Thoracic aorta (tissue), 2 donors: ENCODE measurements around the gene AFAP1L2. TPM values are rescaled to one million over a fixed set of nuclear protein-coding genes. Genes with fewer than 3 reads are reported as not detected.

Experiments used
- ATAC-seq: fragments of 150-250 bp; one replicate; pipeline ENCODE4 v1.8.0; 2017; ENCODE audit warnings: low read depth; ENCODE audit not compliant: insufficient number of reproducible peaks, low FRiP score
- DNase-seq: peaks from one replicate; pipeline ENCODE4 v3.0.0-alpha.2; 2020; ENCODE audit warnings: low spot score
- H3K27ac ChIP-seq, 2 donors: fragments of 200-600 bp; sonication (generic); 1 replicate in 1 of 2; 2 replicates in 1 of 2; pipeline ENCODE4 v1.5.1; 2016; ENCODE audit warnings: mild to moderate bottlenecking in 2 of 2, moderate library complexity in 2 of 2
- H3K27me3 ChIP-seq: fragments of 200-600 bp; sonication (generic); replicated peaks from 2 replicates; pipeline ENCODE4 v1.6.0; 2016; ENCODE audit warnings: mild to moderate bottlenecking; ENCODE audit not compliant: insufficient read depth
- H3K36me3 ChIP-seq: fragments of 200-600 bp; sonication (generic); one replicate; pipeline ENCODE4 v1.5.1; 2016
- H3K4me1 ChIP-seq, 2 donors: fragments of 200-600 bp; sonication (generic); 1 replicate in 1 of 2; 2 replicates in 1 of 2; pipeline versions ENCODE4 v1.5.1 to v1.6.0; 2016; ENCODE audit warnings: low read depth in 2 of 2, mild to moderate bottlenecking in 1 of 2; ENCODE audit not compliant: control insufficient read depth in 1 of 2
- H3K4me3 ChIP-seq: fragments of 200-600 bp; sonication (generic); 2 replicates; pipeline ENCODE4 v1.5.1; 2016; ENCODE audit warnings: mild to moderate bottlenecking
- H3K9me3 ChIP-seq: fragments of 200-600 bp; sonication (generic); 2 replicates; pipeline ENCODE4 v1.5.1; 2016
- total RNA-seq, 2 donors: library from RNA; depleted of rRNA; stranded (reverse); fragments of >200 nt; gene quantifications; one replicate each; pipeline versions ENCODE4 v1.1.0 to v1.2.3, GENCODE V29; 2016
- TF ChIP-seq, protein P1 (sequence below): fragments of 200-600 bp; sonication (generic); IDR thresholded peaks from one replicate; pipeline ENCODE4 v1.5.1; 2019; ENCODE audit warnings: antibody characterized with exemption

Gene AFAP1L2
- total RNA-seq, 2 donors from 2014 or later: 7.7 to 13.3 TPM

DNA sequence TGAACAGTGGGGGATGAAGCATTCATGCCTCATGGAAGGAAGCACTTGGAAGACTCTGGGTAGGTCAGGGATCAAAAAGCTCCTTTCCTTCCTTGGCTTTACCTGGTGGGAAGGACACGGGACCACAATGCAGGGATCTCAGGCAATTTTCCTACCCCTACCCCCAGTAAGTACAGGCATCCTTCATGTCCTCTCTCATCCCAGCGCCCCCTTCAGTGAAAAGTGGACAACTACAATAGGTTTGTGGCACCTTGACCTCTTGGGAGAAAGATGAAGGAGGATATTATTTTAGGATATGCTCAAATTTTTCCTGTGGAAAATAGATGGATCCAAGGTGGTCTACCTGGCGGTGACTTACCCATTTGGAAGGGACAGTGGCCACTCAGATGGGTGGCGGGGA, 16.5 kb downstream of the AFAP1L2 start:
- Histone ChIP-seq H3K4me1 (peaks cover 12 to 15% of the 10 kb centered on the region in 2 donors), H3K27ac (no peak overlapping the region), H3K27me3 (no peaks in the 10 kb centered on the region), H3K36me3 (no peaks in the 10 kb centered on the region), H3K4me3 (no peak overlapping the region), H3K9me3 (no peaks in the 10 kb centered on the region)
- no peak for DNase-seq
- ATAC-seq: no peak
- TF ChIP-seq, protein P1, sequence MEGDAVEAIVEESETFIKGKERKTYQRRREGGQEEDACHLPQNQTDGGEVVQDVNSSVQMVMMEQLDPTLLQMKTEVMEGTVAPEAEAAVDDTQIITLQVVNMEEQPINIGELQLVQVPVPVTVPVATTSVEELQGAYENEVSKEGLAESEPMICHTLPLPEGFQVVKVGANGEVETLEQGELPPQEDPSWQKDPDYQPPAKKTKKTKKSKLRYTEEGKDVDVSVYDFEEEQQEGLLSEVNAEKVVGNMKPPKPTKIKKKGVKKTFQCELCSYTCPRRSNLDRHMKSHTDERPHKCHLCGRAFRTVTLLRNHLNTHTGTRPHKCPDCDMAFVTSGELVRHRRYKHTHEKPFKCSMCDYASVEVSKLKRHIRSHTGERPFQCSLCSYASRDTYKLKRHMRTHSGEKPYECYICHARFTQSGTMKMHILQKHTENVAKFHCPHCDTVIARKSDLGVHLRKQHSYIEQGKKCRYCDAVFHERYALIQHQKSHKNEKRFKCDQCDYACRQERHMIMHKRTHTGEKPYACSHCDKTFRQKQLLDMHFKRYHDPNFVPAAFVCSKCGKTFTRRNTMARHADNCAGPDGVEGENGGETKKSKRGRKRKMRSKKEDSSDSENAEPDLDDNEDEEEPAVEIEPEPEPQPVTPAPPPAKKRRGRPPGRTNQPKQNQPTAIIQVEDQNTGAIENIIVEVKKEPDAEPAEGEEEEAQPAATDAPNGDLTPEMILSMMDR: no peak

DNA sequence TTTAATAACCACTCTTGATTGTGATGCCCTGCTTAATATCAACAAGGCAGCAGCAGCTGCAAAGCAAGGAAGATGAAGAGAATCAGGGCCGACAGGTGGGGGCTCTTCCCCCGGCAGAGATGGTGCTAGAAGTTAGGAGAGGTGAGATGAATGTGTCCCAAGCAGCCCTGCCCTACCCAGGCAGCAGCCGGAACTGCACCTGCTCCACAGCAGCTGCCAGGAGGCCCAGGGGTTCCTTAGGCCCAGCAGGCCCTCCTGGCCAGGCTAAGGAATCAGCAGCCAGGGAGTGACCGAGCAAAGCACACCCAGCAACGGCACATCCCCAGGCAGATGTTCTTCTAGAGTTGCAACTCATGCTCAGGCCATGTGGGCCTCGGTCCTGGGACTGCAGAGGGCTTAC, 17.9 kb downstream of the AFAP1L2 start:
- Histone ChIP-seq H3K4me1 (peaks cover 10 to 12% of the 10 kb centered on the region in 2 donors), H3K27me3 (no peaks in the 10 kb centered on the region), H3K4me3 (no peak overlapping the region), H3K27ac (no peak overlapping the region), H3K9me3 (no peaks in the 10 kb centered on the region), H3K36me3 (no peaks in the 10 kb centered on the region)
- ATAC-seq (no peak), DNase-seq (no peak)
- TF ChIP-seq, protein P1: no peak

DNA sequence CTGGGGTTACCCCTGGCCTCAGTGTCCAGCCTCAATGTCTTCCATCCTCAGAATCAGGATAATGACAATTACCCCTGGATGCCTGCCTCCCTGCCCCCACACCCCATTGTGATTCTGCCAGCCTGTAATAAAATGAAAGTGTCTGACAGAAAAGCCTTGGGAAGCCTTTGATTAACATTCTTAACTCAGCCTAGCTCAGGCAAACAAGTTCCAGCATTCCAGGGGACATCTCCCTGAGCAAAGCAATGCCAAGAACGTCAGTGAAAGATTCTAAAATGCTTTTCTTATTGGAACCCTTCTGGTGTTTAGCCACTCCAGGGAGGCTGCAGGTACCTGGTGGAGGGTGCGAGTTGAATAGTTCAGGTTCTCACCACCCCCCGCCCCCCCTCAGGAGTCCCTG, 18.7 kb downstream of the AFAP1L2 start:
- H3K27ac ChIP-seq: no peak overlapping the region
- H3K4me1 ChIP-seq: peaks cover 10 to 12% of the 10 kb centered on the region in 2 donors
- H3K9me3 ChIP-seq: no peaks in the 10 kb centered on the region
- H3K36me3 ChIP-seq: no peaks in the 10 kb centered on the region
- H3K27me3 ChIP-seq: no peaks in the 10 kb centered on the region
- ATAC-seq (no peak), DNase-seq (no peak)
- no peak overlapping the region for H3K4me3 ChIP-seq
- TF ChIP-seq, protein P1: no peak

DNA sequence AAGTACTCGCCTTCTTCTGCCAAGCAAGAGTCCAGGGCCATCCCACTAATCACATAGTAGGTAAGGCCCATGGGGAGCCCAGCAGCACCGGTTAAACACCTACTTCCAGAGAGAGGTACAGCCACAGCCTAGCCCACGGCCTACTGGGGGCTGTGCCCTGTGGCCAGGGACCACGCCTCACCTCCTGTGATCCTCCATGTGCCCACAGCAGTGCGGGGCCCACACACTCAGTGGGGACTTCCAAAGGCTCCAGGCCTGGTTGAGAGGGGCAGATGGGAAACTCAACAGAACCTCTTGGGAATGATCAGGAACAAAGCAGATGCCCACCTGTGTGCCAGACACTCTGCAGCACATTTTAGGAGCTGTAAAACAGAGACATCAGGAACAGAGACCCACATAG, 19.7 kb downstream of the AFAP1L2 start:
- Histone ChIP-seq H3K36me3 (no peaks in the 10 kb centered on the region), H3K27ac (no peak overlapping the region), H3K4me3 (no peak overlapping the region), H3K9me3 (no peaks in the 10 kb centered on the region), H3K27me3 (no peaks in the 10 kb centered on the region), H3K4me1 (peaks cover 6% of the 10 kb centered on the region in 2 donors)
- ATAC-seq (no peak), DNase-seq (no peak)
- TF ChIP-seq, protein P1: no peak

DNA sequence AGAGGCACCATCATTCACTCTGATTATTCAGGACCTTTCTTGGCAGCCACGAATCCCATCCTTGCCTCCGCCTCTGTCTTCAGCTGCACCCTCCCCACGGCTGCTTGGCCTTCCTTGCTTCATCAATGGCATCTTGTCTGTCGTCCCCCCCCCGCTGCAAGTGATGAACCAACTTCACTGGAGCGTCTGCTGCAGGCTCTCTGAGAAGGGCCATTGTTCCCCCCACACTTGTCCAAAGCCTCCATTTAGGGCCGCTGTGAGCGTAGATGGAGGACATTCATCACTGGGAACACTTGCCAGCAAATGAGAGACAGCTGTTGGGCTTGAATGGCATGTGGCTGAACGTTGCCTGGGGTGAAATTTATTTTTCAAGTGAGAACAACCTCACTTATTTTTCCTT, 20.1 kb downstream of the AFAP1L2 start:
- Histone ChIP-seq H3K36me3 (no peaks in the 10 kb centered on the region), H3K4me3 (no peak overlapping the region), H3K9me3 (no peaks in the 10 kb centered on the region), H3K27ac (no peak overlapping the region), H3K4me1 (peaks cover 2% of the 10 kb centered on the region in 2 donors), H3K27me3 (no peaks in the 10 kb centered on the region)
- TF ChIP-seq, protein P1: no peak
- DNase-seq (no peak), ATAC-seq (no peak)
